ENCODE results near the gene TMEM82. TPM values are rescaled to one million over a fixed set of nuclear protein-coding genes. Genes with fewer than 3 reads are reported as not detected.

The TMEM82 gene
- total RNA-seq, 6 experiments from 2014 or later = 15.8 to 33.5 (median 19.1) TPM

DNA sequence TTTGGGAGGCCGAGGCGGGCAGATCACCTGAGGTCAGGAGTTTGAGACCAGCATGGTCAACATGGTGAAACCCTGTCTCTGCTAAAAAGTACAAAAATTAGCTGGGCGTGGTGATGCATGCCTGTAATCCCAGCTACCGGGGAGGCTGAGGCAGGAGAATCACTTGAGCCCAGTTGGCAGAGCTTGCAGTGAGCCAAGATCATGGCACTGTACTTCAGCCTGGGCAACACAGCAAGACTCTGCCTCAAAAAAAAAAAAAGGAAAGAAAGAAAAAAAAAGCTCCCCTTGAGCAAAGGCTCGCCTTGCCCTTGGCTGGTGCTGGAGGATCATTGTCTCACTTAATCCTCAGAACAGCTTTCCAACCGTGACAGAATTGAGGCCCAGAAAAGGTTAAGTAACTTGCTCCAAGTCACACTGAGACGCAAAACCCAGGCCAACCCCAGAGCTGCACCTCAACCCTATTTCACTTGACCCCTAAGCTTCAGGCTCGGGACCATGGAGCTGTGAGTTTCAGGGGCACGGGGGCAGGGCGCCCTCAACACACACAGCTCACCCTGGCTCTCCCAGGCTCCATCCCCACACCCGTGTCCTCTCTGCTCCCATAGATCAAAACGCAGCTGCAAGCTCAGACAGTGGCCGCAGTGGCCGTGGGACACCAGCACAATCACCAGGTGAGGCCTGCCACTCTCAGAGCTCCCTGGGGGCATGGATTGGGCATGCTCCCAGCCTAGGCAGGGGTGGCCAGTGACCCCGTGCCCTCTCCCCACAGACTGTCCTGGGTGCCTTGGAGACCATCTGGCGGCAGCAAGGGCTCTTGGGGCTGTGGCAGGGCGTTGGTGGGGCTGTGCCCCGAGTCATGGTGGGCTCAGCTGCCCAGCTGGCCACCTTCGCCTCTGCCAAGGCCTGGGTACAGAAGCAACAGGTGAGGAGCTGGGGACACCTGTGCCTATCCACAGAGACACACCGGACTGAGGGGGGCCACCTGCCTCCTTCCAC, 4.7 kb upstream of the TMEM82 start:
- H3K27me3 ChIP-seq = no peaks in the 10 kb centered on the region
- peak overlapping the region in 1 of 3 donors; percentile 85 for H3K27ac ChIP-seq
- peak overlapping the region in 2 of 3 donors; percentile 54 to 58 for H3K4me3 ChIP-seq
- no peak for DNase-seq
- TF ChIP-seq, protein P1, sequence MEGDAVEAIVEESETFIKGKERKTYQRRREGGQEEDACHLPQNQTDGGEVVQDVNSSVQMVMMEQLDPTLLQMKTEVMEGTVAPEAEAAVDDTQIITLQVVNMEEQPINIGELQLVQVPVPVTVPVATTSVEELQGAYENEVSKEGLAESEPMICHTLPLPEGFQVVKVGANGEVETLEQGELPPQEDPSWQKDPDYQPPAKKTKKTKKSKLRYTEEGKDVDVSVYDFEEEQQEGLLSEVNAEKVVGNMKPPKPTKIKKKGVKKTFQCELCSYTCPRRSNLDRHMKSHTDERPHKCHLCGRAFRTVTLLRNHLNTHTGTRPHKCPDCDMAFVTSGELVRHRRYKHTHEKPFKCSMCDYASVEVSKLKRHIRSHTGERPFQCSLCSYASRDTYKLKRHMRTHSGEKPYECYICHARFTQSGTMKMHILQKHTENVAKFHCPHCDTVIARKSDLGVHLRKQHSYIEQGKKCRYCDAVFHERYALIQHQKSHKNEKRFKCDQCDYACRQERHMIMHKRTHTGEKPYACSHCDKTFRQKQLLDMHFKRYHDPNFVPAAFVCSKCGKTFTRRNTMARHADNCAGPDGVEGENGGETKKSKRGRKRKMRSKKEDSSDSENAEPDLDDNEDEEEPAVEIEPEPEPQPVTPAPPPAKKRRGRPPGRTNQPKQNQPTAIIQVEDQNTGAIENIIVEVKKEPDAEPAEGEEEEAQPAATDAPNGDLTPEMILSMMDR (IDR thresholded peaks at IDR 0.05) = no peak
- TF ChIP-seq POLR2A (IDR thresholded peaks at IDR 0.05) = no peak
- H3K4me1 ChIP-seq = peaks cover 0 to 40% (median 17%) of the 10 kb centered on the region in 4 donors
- intact Hi-C loops (cut with DNase I) = loop anchor here (10.0 kb wide), 1 partner anchor 143 kb away; no protein-coding TSS in a partner anchor
- no peaks in the 10 kb centered on the region for H3K9me3 ChIP-seq
- H3K36me3 ChIP-seq = peaks cover 0 to 14% (median 3%) of the 10 kb centered on the region in 4 donors
- no peak for ATAC-seq
- WGBS (ENCODE audit: insufficient coverage, low coverage, low lambda C conversion rate, missing lambda C conversion rate) = 49% methylated on average over 9 of the region's 20 CpGs

DNA sequence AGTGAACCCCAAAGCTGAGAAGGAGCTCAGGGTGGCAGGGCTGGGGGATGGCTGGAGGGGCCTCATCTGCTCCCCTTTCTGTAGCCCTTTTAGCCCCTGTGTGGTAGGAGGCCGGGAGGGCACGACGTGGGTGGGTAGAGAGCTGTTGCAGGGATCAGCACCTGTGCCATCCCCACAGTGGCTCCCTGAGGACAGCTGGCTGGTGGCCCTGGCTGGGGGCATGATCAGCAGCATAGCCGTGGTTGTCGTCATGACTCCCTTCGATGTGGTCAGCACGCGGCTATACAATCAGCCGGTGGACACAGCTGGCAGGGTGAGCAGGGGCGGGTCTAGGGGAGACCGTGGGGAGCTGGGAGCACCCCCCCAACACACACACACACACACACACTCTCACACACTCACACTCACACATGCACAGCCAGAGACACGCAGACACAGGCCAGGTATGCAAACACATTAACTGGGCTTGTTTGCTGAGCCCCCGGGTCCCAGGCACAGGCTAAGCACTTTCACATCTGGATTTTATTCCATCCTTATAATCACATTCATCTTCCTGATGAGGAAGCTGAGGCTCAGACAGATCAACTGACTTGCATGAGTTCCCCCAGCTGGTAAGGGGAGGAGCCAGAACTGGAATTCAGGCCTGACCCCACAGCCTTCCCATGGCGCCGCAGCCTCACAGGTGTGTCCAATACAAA, 3.7 kb upstream of the TMEM82 start:
- no peak for DNase-seq
- Histone ChIP-seq H3K4me3 (no peak overlapping the region), H3K9me3 (no peaks in the 10 kb centered on the region), H3K27ac (no peak overlapping the region), H3K27me3 (no peaks in the 10 kb centered on the region), H3K36me3 (peaks cover 0 to 6% (median 3%) of the 10 kb centered on the region in 4 donors), H3K4me1 (peaks cover 0 to 40% (median 17%) of the 10 kb centered on the region in 4 donors)
- WGBS (ENCODE audit: insufficient coverage, low coverage, low lambda C conversion rate, missing lambda C conversion rate) = 70% methylated on average over 2 of the region's 15 CpGs
- TF ChIP-seq, protein P1 (IDR thresholded peaks at IDR 0.05) = no peak
- no peak for TF ChIP-seq POLR2A (IDR thresholded peaks at IDR 0.05)
- ATAC-seq = no peak
- intact Hi-C loops (cut with DNase I) = loop anchor here (10.0 kb wide), 1 partner anchor 144 kb away; no protein-coding TSS in a partner anchor

DNA sequence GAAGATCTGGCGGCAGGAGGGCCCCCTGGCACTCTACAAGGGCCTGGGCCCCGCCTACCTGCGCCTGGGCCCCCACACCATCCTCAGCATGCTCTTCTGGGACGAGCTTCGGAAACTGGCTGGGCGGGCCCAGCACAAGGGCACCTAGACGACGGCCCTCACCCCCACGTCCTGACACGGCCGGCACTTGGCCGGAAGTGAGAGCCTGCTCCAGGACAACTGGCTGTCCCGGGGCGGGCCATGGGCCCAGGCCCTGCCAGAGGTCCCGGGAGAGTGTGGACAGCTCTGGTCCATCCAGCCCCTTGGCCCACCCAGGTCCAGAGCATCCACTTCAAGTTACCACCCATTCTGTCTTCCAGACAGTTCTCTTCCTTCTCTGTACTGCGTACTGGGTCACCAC, 3.0 kb upstream of the TMEM82 start:
- H3K4me1 ChIP-seq = peaks cover 0 to 40% (median 17%) of the 10 kb centered on the region in 4 donors
- no peaks in the 10 kb centered on the region for H3K9me3 ChIP-seq
- no peak overlapping the region for H3K27ac ChIP-seq
- TF ChIP-seq, protein P1 (IDR thresholded peaks at IDR 0.05) = no peak
- no peak for TF ChIP-seq POLR2A (IDR thresholded peaks at IDR 0.05)
- no peak overlapping the region for H3K4me3 ChIP-seq
- no peaks in the 10 kb centered on the region for H3K27me3 ChIP-seq
- H3K36me3 ChIP-seq = no peaks in the 10 kb centered on the region
- WGBS (ENCODE audit: insufficient coverage, low coverage, low lambda C conversion rate, missing lambda C conversion rate) = no CpG with 5 or more reads among the region's 16 CpGs
- DNase-seq (no peak), ATAC-seq (no peak)
- intact Hi-C loops (cut with DNase I) = loop anchor here (10.0 kb wide), 1 partner anchor 144 kb away; no protein-coding TSS in a partner anchor

DNA sequence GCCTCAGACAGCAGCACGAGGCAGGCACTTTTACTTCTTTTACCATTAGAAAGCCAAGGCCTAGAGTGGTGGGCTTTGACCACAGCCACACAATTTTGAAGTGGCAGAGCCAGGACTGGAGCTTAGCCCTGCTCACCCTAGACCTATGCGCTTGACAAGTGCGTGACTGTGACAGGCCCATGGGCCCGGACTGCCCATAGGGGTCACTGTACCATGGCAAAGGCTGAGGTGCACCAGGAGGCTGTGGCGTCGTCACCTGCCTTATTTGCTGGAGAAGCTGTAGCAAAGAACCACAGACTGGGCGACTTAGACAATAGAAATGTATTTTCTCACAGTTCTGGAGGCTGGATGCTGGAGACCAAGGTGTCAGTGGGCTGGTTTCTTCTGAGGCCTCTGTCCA, 2.6 kb upstream of the TMEM82 start:
- no peaks in the 10 kb centered on the region for H3K9me3 ChIP-seq
- no peak for TF ChIP-seq POLR2A (IDR thresholded peaks at IDR 0.05)
- TF ChIP-seq, protein P1 (IDR thresholded peaks at IDR 0.05) = peak in 1 of 4 donors; percentile 24
- 80% methylated on average over 1 of the region's 7 CpGs for WGBS (ENCODE audit: insufficient coverage, low coverage, low lambda C conversion rate, missing lambda C conversion rate)
- H3K4me3 ChIP-seq = no peak overlapping the region
- ATAC-seq = no peak
- no peak overlapping the region for H3K27ac ChIP-seq
- DNase-seq = no peak
- H3K4me1 ChIP-seq = peaks cover 0 to 36% (median 16%) of the 10 kb centered on the region in 4 donors
- intact Hi-C loops (cut with DNase I) = loop anchor here (10.0 kb wide), 1 partner anchor 145 kb away; no protein-coding TSS in a partner anchor
- H3K27me3 ChIP-seq = no peaks in the 10 kb centered on the region
- H3K36me3 ChIP-seq = no peaks in the 10 kb centered on the region

Measured in right lobe of liver (tissue), 6 donors.